Fibroblast of skin of left quadriceps (primary cell): ENCODE data around the gene AGK.

ENCODE experiments used
- DNase-seq, 2 experiments: peaks; one replicate each; pipeline ENCODE4 v3.0.0-alpha.2; 2013; ENCODE audit warnings: low read depth in 2 of 2

Gene AGK, protein sequence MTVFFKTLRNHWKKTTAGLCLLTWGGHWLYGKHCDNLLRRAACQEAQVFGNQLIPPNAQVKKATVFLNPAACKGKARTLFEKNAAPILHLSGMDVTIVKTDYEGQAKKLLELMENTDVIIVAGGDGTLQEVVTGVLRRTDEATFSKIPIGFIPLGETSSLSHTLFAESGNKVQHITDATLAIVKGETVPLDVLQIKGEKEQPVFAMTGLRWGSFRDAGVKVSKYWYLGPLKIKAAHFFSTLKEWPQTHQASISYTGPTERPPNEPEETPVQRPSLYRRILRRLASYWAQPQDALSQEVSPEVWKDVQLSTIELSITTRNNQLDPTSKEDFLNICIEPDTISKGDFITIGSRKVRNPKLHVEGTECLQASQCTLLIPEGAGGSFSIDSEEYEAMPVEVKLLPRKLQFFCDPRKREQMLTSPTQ

DNA sequence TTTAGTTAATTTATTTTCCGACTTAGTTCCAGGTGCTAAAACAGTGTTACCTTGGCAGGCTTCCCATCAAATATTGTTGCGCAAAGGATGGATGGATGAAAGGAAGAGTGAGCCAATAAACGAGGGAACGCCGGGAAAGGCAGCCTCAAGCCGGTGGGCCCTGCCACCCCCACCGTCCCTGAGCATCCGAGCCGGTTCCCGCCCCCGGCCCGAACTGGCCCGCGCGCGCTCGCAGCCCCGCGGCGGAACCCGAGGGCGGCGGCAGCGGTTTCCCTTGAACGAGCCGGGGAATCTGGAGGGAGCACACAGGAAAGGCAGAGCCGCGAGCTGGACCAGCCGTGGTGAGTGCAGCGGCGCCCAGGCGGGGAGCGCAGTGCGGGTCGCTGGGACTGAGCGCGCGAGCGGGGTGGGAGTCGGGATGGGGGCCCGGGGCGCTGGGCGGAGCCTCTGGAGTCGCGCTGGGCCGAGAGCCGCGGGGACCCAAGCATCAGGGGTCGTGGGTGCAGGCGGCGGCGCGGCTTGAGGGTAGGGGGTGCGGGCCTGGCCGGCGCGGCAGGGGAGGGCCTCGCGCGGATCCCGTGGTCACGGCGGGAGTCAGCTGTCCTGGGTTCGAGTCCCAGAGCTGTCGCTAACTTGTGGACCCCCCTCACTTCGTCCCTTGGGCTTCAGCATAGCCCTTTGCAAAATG lies at the start of gene AGK:
AGK (plus strand) TSS at position 317 of the 688 bp plus-strand sequence. CDS start 4,057 bp downstream, outside the sequence.
- peak; percentile 56 to 60 for DNase-seq

DNA sequence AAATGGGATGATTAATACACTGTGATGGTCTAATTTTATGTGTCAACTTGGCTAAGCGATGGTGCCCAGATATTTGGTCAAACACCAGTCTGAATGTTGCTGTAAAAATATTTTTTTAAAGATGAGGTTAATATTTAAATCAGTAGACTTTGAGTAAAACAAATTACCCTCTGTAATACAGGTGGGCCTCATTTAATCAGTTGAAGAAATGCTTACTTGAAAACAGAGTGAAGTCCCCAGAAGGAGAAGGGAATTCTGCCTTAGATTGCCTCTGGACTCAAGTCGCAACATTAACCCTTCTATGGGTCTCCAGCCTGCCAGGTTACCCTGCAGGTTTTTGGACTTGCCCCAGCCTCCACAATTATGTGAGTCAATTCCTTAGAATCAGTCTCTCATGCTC lies 49.8 kb upstream of the AGK start:
- no peak for DNase-seq

DNA sequence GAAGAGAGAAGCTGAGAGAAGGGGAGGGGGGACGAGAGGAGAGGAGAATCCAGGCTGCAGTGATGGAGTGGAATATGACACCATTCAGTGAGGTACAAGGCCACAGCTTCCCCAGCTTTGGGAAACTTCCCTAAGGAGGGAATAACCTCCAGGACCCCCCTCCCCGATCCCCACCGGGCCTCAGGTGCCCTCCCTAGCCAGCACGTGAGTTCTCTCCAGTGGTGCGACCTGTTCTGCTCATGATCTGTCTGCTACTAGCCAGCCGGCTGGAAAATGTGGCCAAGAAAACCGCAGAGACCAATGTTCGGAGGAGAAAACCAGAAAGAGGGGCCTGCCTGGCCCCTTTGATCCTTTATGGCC lies 39.9 kb upstream of the AGK start:
- DNase-seq, result no peak

GRCh38 chr7:141511676-141512396 lies 39.4 kb upstream of the AGK start:
- no peak for DNase-seq

- DNase-seq, result no peak
Observed at GRCh38 chr7:141512597-141512996, 38.6 kb upstream of the AGK start.

DNA sequence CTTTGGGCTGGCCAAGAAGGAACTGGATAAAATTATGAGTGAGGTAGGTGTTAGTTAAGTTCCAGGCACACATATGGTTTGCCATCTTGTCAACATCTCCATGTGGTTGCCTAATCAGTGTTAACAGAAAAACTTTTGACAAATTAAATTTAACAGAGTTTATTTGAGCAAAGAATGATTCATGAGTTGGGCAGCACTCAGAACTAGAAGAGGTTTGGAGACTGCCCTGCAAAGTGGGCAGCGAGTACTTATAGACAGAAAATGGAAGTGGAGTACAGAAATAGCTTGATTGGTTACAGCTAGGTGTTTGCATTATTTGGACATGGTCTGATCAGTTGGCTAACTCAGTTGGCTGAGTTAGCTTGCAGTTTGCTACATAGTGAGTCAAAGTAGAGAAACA lies 37.5 kb upstream of the AGK start:
- no peak for DNase-seq

GRCh38 chr7:141515941-141516340 lies 35.3 kb upstream of the AGK start:
- no peak for DNase-seq

DNA sequence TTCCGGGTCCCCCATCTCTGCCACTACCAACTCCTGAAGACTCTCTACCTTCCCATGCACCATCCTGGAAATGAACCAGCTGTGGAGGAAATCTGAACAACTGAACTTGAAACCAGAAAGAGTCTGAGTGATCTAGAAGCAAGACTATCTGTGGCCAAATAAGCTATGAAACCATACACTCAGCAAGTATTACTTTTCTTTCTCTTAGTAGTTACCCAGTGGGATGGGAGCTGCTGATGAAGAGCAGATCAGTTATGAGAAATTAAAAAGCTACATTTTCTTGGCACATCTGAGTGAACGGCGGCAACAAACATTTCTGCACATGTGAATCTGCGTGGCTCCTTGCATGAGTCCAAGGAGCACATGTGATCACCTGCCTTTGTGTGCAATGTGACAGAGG lies 31.6 kb upstream of the AGK start:
- no peak for DNase-seq

DNA sequence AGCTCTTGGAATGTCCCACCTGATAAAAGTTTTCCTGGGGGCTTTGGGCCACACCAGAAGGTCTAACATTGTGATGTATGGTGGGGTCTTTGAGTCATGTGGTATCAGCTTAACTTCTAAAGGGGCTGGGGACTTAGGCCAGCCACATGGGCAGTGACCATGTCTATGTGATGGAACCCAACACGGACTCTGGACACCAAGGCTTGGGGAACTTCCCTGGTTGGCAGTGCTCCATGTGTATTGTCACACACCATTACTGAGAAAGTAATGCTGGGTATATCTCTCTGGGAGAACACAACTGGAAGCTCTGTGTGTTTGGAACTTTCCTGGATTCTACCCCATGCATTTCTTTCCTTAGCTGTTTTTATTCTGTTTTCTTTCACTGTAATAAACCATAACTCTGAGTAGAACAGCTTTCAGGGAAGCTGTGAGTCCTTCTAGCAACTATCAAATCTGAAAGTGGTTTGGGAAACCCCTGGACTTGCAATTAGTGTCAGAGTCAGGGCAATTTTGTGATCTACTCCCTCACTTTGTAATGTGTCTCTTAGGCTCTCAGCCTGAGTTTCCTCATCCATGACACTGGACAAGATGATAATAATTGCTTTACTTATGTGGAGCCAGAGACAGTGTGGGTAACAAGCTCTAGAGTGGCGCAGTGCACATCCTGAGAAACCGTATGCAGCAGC lies 28.4 kb upstream of the AGK start:
- no peak for DNase-seq

- no peak for DNase-seq
Observed at GRCh38 chr7:141525973-141526514, 25.2 kb upstream of the AGK start.

- DNase-seq, result no peak
Observed at GRCh38 chr7:141527076-141527475, 24.1 kb upstream of the AGK start.

GRCh38 chr7:141528399-141528798 lies 22.8 kb upstream of the AGK start:
- no peak for DNase-seq

- peak; percentile 37 to 46 for DNase-seq
Observed at GRCh38 chr7:141533149-141533949, 17.9 kb upstream of the AGK start.

- no peak for DNase-seq
Observed at GRCh38 chr7:141534757-141535737, 16.2 kb upstream of the AGK start.

- no peak for DNase-seq
Observed at GRCh38 chr7:141537906-141538305, 13.3 kb upstream of the AGK start.

GRCh38 chr7:141541375-141541774 lies 9.8 kb upstream of the AGK start:
- DNase-seq, result no peak

- DNase-seq, result no peak
Observed at GRCh38 chr7:141544831-141545230, 6.4 kb upstream of the AGK start.

DNA sequence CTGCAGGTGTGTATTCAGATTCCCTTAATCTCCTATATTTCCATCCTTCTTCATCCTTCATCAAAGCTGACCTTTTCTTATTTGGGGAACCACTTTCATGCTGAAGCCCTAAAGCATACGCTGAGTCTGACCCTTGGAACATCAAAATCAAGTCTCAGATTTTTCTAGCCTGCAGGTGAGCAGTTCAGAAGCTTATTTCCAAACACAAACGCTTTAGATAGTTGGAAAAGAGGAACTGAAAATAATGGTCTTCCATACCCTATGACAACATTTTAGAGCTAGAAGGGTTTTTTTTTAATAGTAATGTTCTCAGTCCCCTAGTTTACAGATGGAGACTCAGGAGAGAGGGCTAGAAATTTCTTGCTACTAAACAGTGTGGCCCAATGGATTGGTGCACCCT lies 1.6 kb upstream of the AGK start:
- DNase-seq, result no peak

DNA sequence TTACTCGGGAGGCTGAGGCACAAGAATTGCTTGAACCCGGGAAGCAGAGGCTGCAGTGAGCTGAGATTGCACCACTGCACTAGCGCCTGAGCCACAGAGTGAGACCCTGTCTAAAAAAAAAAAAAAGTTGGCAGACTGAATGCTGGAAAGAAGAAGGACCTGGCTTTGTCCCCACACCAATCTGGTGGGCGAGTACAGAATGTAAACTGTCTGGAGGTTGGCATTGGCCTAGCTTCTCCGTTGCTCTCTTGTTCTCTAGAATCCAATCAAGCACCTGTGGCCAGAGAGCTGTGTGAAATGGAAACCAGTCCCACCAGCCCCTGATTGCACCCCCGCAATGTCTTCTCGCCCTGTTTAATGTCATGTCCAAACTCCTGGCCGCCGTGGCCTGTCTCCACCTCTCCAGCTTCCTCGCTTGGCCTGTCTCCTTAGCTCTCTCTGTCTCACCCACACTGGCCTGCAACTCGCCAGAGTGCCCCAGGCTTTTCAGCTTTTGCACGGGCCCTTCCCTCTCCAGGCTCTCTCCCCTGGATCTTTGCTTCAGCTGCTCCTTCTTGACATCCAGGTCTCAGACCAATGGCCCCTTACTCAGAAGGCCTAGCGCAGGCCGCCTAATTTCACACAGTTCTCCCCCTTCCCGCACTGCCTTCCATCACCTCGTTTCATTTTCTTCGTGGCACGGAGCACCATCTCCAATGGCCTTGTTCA lies 670 bp upstream of the AGK start:
- DNase-seq, result no peak
